HG03064 (cell line): Measurements from ENCODE around the gene ANKRD44.
A peak's percentile ranks its signal among the peaks of the same experiment; 100 is the strongest.

Experiments used
- ATAC-seq: cut with Tn5 transposase; IDR thresholded peaks from one replicate; pipeline ENCODE4 v1.9.1; 2021; ENCODE audit warnings: low read depth; ENCODE audit not compliant: unreplicated experiment

The ANKRD44 gene

DNA sequence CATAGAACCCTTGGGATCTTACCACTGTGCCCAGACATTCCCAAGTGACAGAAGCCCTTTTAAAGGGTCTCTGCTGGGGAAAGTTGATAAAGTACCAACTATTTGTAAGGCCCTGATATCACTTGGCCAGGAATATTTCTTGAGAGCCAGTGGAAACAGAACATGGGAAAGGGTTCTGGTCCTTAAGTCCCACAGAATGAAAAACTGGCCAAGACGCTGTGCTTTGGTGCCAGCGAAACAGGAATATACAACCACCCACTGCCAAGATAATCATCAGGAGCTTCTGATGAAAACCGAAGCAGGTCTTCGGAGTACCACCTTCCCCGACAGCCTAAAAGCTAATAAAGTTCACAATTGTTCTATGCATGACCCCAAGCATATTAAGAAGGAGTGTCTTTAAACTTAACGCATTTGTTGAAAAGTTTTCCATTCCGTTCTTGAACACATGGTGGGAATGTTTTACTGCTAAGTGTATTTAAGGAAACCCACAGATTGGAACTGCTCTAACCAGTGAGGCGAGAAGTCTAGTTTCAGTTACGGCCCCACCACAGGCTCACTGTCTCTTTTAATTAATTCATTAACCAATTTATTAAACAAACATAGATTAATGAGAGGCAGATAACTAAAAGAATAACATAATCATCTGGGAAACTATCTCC, 152.6 kb downstream of the ANKRD44 start:
- ATAC-seq, result no peak

DNA sequence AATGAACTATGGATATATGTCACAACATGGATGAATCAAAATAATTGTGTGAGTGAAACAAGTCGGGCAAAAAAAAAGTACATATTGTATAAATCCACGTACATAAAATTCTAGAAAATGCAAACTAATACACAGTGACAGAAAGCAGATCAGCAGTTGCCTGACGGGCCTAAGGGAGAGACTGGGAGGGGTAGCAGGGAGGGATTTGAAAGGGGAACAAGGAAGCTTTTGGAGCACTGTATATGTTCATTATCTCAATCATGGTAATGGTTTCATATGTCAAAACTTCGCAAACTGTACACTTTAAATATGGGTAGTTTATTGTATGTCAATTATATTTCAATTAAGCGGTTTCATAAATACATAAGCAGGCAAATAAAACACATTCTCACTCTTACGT, 153.8 kb downstream of the ANKRD44 start:
- ATAC-seq, result no peak

DNA sequence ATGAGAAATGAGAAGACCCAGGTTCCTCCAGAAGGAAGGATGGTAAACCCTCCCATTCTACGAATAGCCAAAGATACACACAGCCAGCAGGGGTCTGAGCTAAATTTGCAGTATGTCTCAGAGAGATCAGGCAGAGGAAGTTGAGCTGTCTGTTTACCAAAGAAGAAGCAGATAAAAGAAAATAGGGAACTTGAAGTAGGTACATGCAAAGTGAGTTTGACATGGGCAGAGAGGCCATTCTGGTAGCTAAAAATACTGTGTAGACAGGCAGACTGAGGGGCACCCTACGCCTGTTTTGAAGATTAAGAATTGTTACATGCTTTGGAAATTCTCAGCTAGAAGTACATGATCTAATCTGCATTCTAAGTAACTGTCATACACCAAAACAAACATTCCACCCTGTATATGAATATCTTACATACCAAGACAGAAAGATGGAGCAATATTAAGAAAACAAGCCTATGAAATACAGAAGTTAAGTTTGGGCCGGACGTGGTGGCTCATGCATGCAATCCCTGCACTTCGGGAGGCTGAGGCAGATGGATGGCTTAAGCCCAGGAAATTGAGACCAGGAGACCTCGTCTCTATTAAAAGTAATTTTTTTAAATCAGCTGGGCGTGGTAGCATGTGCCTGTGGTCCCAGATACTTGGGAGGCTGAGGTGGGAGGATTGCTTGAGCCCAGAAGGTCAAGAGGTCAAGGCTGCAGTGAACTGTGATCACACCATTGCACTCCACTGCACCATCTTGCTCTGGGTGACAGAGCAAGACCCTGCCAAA, 157.9 kb downstream of the ANKRD44 start:
- ATAC-seq, result peak; percentile 79

DNA sequence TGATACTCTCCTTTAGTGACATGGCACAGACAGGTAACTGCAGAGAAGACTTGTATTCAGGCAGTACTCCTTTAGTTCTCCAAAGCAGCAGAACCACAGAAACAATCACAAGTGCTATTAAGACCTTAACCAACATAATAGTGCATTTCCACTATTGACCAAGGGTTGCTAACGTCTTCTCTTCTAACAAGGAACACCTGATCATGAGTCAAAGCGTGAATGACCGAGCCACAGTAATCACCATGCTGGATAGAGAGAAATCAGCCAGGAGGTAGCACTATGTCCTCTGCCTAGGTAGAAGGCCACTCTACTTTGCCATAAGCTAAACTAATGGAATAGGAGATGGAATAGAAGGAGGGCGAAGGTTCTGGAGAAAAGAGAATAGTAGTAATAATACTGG, 161.0 kb downstream of the ANKRD44 start:
- no peak for ATAC-seq

DNA sequence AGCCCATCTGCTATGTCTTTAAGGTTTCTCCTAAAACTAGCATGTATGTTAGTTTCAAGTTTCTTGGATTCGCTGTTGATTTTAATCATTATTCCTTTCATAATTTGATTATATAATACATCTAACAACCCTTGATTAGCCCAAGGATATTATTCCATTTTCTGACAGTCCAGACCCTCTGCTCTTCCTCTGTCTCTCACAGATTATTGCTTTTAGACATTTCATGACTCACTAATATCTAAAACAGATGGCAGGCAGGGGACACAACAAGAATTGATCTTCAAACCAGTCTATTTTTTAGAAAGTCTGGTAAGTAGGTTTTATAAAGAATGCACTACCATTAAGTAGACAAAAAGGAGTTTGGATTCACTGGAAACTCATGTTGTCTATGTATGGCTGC, 162.2 kb downstream of the ANKRD44 start:
- no peak for ATAC-seq

DNA sequence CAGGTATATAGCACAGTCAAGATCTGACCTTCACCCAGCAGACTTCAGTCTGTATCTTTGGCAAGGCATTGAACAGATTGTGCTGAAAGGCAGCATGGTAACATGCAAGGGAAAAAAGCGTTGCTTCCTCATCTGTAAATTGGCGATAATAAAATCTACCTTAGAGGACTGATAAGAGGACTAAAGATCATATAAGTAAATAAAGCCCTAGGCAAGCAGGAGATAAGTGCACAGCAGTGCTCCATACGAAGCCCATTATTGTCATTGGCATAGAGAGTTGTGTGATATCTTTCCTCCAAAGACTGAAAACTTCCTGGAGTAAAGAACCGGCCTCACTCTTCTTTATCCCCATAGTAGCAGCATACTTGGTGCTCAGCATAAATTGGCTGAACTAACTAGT, 162.6 kb downstream of the ANKRD44 start:
- ATAC-seq, result no peak

DNA sequence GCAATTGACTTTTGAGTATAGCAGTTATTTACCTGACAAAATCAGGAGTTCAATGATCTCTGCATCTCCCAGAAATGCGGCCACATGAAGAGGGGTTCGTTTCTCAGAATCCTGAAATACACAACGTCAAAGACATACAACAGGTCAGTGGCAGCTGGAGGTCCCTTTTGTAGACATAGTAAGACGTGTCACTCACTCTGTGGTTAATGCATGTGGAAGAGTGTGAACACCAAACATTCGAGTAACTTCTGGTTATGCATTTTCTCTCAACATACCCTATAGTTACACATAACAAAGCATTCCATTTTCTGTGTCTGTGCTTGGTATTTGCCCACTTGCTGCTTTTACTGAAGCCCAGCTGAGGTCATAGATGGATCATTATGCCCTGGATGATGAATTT, 163.6 kb downstream of the ANKRD44 start:
- ATAC-seq, result no peak

DNA sequence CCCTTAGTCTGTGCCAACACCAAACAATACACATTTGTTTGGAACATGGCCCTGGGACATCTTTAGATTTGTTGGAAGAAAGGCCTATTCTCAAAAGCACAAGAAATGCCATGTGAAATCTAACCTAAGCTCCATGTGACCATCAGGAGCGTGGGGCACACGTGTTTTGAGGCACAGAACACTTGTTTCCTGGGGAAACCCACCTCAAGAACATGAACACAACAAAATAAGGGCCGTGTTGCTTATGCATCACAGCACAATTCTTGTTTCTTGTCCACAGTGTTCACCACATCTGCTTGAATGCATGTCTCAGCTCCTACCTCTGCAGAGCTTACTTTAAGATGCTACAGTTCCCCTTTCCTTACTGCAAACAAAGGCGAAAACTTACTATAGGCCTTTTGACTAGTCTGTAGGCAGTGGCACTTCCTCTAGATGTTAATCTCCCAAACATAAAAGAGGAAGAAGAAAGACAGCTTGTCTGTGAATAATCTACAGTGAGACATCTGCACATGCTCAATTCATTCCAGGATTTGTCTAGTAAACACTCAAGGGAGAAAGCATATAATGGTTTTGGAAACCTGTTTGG, 165.0 kb downstream of the ANKRD44 start:
- peak; percentile 97 for ATAC-seq

DNA sequence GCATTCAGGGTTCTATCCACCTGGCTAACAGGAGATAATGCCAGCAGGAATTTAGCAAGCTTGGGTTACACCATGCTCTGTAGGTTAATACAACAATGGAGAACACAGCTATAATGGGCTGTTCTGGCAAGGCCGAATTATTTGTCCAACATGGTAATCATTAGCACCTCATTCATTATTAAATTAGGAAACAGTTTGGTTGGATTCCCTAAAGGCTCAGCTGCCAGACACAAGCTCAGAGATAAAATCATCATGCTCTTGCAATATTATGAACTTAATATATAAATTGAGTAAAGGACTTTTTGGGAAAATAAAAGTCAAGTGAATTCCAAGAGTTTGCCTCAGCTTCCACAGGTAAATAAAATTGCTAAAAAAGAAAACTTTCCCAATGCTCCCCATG, 166.4 kb downstream of the ANKRD44 start:
- ATAC-seq, result no peak

DNA sequence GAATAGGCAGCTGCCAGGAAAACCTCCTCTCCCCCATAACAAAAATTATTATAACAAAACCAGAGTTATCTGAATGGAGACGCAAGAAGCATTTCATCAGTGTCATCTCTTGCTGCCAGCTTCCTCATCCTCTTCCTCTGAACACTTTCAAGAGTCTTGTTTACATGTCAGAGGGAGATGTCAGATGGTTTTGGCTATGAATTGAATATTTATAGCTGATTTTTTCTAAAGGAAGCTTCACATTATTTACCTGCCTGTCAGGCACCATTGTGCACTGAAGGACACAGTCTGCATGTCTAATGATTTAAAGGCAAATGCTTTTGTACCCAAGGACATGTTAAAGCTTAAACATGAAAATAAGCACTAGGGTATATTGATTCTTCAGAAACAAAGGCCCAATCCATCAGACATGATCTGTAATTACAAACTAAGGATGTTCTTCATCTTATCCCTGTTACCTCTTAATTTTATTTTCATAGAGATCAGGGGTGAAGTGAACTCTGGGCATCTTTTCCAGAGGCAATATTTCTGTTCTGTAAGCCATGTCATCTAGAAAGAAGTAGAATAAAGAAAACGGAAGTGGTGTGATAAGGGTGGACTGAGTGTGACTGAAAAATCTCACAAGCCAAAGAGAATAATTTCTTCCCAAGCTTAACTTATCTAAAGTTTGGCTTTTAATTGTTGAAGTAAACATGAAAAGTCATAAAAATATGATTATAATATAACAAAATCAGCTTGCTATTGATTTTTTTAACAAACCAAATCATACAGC, 168.7 kb downstream of the ANKRD44 start:
- no peak for ATAC-seq

DNA sequence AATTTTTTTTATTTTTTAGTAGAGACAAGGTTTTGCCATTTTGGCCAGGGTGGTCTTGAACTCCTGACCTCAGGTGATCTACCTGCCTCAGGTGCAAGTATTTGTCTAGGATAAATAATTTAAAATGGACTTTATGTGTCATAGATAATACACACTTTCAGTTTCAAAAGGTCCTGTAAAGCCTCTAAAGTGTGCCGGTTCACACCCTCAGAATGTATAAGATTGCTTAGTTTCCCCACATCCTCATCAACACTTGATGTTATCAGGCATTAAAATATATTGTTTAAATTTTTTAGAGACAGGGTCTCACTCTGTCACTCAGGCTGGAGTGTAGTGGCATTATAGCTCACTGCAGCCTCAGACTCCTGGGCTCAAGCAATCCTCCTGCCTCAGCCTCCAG, 170.5 kb downstream of the ANKRD44 start:
- ATAC-seq, result no peak

DNA sequence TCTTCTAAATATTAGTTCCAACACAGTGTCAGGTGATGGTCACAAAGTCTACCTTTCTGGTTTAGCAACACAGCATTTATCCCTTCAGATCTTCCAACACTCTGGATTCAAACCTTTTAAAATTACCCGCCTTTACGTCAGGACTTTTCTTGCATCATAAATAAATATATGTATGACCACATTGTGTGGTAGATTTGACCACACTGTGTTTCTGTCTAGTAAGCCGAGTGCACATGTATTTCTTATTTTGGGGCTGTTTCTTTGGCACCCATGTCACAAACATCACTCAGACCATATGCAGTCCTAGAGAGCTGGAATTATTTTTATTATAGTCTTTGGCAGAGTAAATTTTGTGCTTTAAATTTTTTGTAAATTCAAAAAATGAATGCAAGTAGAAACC, 172.1 kb downstream of the ANKRD44 start:
- no peak for ATAC-seq

DNA sequence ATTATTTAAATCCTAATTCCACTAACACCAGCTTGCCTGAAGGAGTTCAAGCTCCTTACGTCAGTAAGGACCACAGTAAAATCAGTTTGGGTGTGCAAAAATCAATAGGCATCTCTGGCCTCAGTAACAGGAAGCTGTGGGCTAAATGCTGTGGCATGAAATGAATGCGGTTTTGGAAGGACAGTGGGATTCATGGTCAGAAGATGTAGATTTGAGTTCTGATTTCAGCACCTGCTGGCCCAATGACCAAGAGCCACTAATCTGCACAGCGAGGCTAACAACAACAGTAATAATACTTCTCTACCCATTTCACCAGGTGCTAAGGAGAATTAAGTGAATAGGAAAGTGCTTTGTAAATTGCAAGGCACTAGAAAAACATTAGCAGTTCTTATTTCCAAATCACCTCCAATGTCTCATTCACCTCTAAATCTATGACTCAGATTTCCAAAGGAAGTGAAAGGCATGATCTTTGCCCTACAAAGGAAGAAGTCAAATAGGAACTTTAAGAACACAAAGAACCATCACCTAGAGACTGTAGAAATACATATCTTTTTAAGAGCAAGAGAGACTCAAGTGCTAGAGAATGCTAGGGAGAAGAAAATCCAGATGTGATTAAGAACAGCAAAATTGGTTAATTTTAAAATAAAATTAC, 172.6 kb downstream of the ANKRD44 start:
- no peak for ATAC-seq

DNA sequence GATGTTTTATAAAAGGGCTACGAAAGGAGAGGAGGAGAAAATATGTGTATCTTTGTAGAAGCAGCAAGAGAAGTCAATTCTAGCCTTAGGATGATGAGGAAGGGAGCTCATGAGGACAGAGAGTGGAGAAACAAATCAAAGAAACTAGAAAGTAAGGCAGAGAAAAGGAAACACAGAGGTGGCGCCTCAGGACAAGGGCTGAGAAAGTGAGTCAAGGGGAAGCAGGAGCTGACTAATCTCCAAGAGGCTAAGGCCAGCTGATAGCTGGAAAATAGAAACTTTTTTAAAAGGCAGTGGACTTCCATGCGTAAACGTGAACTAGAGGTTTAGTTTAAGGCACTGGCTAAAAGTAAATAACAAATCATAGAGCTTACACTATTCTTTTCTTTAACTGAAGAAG, 173.3 kb downstream of the ANKRD44 start:
- ATAC-seq, result no peak

DNA sequence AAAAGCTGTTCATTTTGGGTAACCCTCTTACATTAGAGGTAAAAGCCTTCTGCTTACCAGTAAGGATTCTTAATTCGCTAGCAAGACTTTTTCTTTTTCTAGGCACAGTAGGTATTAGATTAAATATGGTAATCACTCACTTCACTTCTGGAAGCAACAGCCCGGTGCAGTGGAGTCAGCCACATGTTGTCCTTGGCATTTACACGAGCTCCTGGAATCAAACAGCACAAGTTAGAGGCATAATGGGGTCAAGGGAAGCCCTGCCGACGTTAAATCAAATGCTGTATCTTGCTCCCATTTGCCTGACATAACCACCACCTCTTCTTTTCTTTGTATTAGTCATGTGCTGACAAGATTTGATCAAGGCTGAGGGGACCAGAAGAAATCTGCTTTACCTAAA, 174.1 kb downstream of the ANKRD44 start:
- no peak for ATAC-seq

DNA sequence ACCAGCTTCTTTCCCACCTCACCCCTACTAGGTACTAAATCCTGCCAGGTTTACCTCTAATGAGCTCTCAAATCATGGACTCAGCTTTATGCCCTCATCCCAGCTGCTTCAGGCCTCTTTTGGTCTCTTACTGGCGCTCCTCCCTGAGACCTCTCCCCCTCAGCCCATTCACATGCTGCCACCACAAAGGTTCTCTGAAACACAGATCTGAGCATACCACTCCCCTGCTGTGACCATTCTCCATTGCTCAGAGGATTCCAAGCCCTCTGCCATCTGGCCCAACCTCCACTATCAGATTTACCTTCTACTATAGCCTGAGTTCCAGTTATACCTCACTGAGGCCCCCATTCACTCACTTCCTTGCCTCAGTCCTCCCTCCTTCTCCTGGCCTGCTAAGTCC, 174.8 kb downstream of the ANKRD44 start:
- no peak for ATAC-seq

DNA sequence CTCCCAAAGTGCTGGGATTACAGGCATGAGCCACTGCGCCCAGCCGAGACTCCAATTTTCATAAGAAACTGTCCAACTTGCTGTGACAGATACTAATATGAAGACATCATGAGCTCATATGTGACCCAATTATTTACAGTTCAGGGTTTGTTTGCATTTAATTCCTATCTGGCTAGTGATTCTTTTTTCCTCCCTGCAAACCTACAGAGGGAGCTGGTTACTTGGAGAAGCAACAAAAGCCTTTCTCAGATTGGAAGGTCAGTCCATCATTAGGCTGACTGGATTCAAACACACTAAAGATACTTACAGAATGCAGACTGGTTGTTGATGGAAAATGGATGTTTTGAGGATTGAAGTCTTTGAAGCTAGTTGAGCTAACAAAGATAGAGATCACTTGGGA, 176.4 kb downstream of the ANKRD44 start:
- ATAC-seq, result no peak

DNA sequence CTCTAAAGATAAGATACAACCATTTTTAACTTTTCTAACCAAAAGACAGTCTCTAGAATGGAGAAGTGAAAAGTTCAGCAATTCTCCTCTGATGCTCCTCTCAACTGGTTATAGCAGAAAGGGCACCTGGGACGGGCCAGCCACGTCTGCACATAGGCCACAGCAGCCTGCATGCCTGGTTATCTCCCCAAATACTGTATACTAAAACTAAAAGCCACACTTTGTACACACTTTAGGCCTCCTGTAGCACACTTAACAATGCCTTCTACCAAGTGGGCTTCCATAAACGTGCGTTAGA, 179.1 kb downstream of the ANKRD44 start:
- ATAC-seq, result peak; percentile 48

DNA sequence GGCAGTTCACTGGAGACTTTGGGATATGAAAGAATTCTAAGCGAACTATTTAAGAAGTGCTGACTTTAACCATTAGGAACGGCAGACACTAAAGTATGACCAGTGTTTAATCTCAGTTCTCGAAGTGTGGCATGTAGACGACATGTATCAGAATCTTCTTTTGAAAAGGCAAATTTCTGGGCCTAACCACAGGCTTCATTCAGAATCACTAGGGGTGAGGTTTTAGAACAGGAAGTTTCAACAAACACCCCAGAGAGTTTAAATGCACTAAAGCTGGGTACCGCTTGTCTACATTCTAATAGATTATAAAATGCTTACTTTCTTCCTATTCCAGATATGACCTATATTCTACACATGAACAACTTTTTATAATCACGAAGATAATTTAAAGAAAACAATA, 180.3 kb downstream of the ANKRD44 start:
- ATAC-seq, result peak; percentile 85

DNA sequence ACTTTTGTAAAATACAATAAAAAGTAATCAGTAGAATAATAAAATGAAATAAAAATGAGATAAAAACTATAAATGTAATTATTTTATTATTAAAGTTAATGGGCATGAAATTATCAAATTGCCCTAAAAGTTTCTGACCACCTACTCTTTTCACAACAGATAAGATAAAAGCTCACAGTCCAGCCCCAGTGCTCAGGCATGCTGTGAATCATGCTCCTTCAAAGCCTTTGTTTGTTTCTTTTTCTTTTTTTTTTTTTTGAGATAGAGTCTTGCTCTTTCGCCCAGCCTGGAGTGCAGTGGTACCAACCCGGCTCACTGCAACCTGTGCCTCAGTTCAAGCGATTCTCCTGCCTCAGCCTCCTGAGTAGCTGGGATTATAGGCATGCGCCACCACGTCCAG, 181.7 kb downstream of the ANKRD44 start:
- no peak for ATAC-seq

DNA sequence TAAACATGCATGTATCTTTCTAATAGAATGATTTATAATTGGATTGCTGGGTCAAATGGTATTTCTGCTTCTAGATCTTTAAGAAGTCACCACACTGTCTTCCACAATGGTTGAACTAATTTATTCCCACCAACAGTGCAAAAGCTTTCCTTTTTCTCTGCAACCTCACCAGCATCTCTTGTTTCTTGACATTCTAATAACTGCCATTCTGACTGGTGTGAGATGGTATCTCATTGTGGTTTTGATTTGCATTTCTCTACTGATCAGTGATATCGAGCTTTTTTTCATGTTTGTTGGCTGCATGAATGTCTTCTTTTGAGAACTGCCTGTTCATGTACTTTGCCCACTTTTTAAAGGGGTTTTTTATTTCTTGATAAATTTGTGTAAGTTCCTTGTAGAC, 182.5 kb downstream of the ANKRD44 start:
- ATAC-seq, result no peak
